GM12873 (cell line): ENCODE data around the gene PODXL.

ENCODE experiments used
- CTCF ChIP-seq: IDR thresholded peaks from 2 replicates; pipeline ENCODE4 v1.5.1; 2012; ENCODE audit warnings: low read depth, mild to moderate bottlenecking, moderate library complexity, low read length, control low read depth; ENCODE audit not compliant: insufficient read depth; ENCODE audit errors: missing control alignments

Gene PODXL

GRCh38 chr7:131527456-131527855 lies 29.0 kb downstream of the PODXL start:
- TF ChIP-seq CTCF, result no peak

- no peak for TF ChIP-seq CTCF
These were observed 30.6 kb downstream of the PODXL start for GRCh38 chr7:131525820-131526219.

- no peak for TF ChIP-seq CTCF
These were observed 31.7 kb downstream of the PODXL start for GRCh38 chr7:131524703-131525102.

- TF ChIP-seq CTCF, result no peak
These were observed 32.3 kb downstream of the PODXL start for GRCh38 chr7:131524115-131524514.

- TF ChIP-seq CTCF, result no peak
These were observed 34.0 kb downstream of the PODXL start for GRCh38 chr7:131522325-131522930.

- TF ChIP-seq CTCF, result no peak
These were observed 34.7 kb downstream of the PODXL start for GRCh38 chr7:131521651-131522163.

- TF ChIP-seq CTCF, result no peak
These were observed 37.8 kb downstream of the PODXL start for GRCh38 chr7:131518626-131519025.
